Measurements from ENCODE around the gene DRC1. TPM values are rescaled to one million over a fixed set of nuclear protein-coding genes. Genes with fewer than 3 reads are reported as not detected.

DRC1 gene
- total RNA-seq, 1 experiment from 2014 or later: not detected

- Histone ChIP-seq H2AFZ (ENCODE audit: low read depth, low read length, poor library complexity, severe bottlenecking) (no peak overlapping the region), H3K9me2 (ENCODE audit: insufficient read depth) (no peaks in the 10 kb centered on the region), H3K4me2 (ENCODE audit: low read length) (peak overlapping the region; percentile 56), H3K36me3 (ENCODE audit: control insufficient read depth in 1 of 2, insufficient read depth in 2 of 2, low read length in 2 of 2) (no peaks in the 10 kb centered on the region), H3K79me2 (ENCODE audit: insufficient read depth, low read length) (no peaks in the 10 kb centered on the region), H3K4me1 (ENCODE audit: control insufficient read depth in 1 of 2, insufficient read depth in 2 of 2, low read length in 2 of 2) (peaks cover 0 to 19% of the 10 kb centered on the region in 2 experiments; a peak in 2 of 4 replicates), H3K27me3 (ENCODE audit: insufficient read depth, low read length) (no peaks in the 10 kb centered on the region), H4K20me1 (ENCODE audit: insufficient read depth) (no peaks in the 10 kb centered on the region), H3K27ac (ENCODE audit: low read depth, low read length) (no peak overlapping the region), H3K9ac (ENCODE audit: low read length) (no peak overlapping the region), H3K9me3 (ENCODE audit: control insufficient read depth in 1 of 2, insufficient read depth in 1 of 2, low read depth in 1 of 2, low read length in 2 of 2) (no peaks in the 10 kb centered on the region), H3K4me3 (replicated peaks in 1 of 2; ENCODE audit: low read depth in 1 of 2, low read length in 2 of 2) (no peak overlapping the region)
- intact Hi-C loops (cut with micrococcal nuclease): no loop called here
- no peak for ATAC-seq
- RAD21 ChIA-PET (ENCODE audit: low non-redundant PET in 1 of 2, low total read pairs in 2 of 2, uncharacterized antibody in 2 of 2, unreplicated experiment in 2 of 2): no interaction called here
- POLR2A ChIA-PET: no interaction called here
- BruUV-seq (replicated peaks): no TSS peak
- TF ChIP-seq SP1 (IDR thresholded peaks at IDR 0.05; ENCODE audit: low read depth) (no peak), RAD21 (IDR thresholded peaks at IDR 0.05; ENCODE audit: low read depth) (no peak), EGR1 (IDR thresholded peaks at IDR 0.05; ENCODE audit: low read depth) (no peak), YY1 (IDR thresholded peaks at IDR 0.05; ENCODE audit: extremely low read depth, insufficient replicate concordance, low read depth, low read length) (no peak), JUND (IDR thresholded peaks at IDR 0.05) (no peak), POLR2A (IDR thresholded peaks at IDR 0.05; ENCODE audit: borderline replicate concordance, extremely low read depth, insufficient read depth, insufficient read length) (no peak), SRF (IDR thresholded peaks at IDR 0.05; ENCODE audit: low read depth) (no peak), ZBTB33 (IDR thresholded peaks at IDR 0.05; ENCODE audit: extremely low read depth, insufficient replicate concordance, low read length) (no peak), EZH2phosphoT487 (IDR thresholded peaks at IDR 0.05; ENCODE audit: borderline replicate concordance) (no peak), CEBPB (IDR thresholded peaks at IDR 0.05; ENCODE audit: low read depth) (no peak)
- DNase-seq (ENCODE audit: low read depth, low spot score): no peak
- CTCF ChIA-PET: no interaction called here
Measured at GRCh38 chr2:26455670-26456439, 54.1 kb downstream of the DRC1 start.
